CD4-positive, alpha-beta T cell treated with Interferon alpha-2 for 1 hour (primary cell): Measurements from ENCODE around the gene TBC1D3E.
"Not testable (repeated sequence)": the region's sequence is repeated elsewhere in the genome, so short reads cannot be mapped to it uniquely, and the experiment has no call there.

Experiments
- DNase-seq, 2 donors: peaks; one replicate each; pipeline ENCODE4 v3.0.0-alpha.2; 2020 to 2022

Gene TBC1D3E

GRCh38 chr17:38127651-38128050 is at the start of gene TBC1D3E:
TSS of gene TBC1D3E (plus strand) at chr17:38127951. CDS start at chr17:38129496, 1,545 bp downstream.
- DNase-seq = not testable (repeated sequence)

DNA sequence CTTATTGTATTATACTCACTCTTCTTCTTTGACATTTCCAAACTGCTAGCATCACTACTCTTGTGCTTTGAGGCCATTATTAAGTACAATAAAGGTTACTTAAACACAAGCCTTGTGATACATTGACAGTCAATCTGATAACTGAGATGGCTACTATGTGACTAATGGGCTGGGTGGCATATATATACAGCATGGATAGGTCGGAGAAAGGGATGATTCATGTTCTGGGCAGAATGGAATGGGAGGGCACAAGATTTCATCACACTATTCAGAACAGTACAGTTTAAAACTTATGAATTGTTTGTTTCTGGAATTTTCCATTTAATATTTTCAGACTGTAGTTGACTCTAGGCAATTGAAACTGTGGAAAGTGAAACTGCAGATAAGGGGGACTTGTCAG is 40.4 kb upstream of the TBC1D3E start:
- DNase-seq = not testable (repeated sequence)

DNA sequence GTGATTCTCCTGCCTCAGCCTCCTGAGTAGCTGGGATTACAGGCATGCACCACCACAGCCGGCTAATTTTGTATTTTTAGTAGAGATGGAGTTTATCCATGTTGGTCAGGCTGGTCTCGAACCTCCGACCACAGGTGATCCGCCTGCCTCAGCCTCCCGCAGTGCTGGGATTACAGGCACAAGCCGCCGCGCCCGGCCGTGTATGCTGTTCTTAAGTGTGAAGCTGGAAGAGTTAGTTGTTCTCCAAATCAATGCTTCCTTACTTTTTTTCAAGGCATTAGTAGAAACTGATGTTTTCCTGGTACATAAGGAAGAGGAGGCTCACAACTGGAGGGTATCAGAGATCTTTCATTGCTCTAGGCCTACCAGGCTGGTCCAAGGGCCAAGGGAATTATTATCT is 39.6 kb upstream of the TBC1D3E start:
- not testable (repeated sequence) for DNase-seq

DNA sequence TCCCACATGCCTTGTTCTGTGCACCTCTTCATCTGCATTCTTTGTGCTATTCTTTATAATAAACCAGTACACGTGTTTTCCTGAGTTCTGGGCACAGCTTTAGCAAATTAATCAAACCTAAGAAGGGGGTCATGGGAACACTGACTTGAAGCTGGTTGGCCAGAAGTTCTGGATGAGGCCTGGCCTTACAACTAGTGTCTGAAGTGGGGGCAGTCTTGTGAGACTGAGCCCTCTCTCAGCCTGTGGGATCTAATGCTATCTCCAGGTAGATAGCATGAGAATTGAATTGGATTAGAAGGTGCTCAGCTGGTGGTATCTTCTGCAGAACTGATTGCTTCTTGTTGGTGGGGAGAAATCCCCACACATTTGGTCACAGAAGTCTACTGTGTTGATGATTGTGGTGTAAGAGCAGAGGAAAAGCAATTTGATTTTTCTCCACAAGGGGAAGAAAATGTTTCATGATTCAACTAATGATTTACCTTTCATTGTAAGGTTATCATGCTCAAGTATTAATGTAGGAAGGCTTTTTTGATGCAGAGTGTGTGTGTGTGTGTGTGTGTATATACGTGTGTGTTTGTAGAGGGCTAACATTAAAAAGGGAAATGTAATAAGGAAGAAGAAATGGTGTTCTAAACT is 33.6 kb upstream of the TBC1D3E start:
- not testable (repeated sequence) for DNase-seq

- not testable (repeated sequence) for DNase-seq
Measured at GRCh38 chr17:38099262-38099661, 28.5 kb upstream of the TBC1D3E start.

- DNase-seq = not testable (repeated sequence)
Measured at GRCh38 chr17:38119829-38120228, 7.9 kb upstream of the TBC1D3E start.

GRCh38 chr17:38134860-38135259 is 7.1 kb downstream of the TBC1D3E start:
- DNase-seq = not testable (repeated sequence)
